ENCODE results near the gene COL17A1. TPM values are rescaled to one million over a fixed set of nuclear protein-coding genes. Genes with fewer than 3 reads are reported as not detected.

Gene COL17A1
- total RNA-seq, 1 experiment from 2014 or later, result 3.5 TPM

GRCh38 chr10:104005172-104005863 lies 80.4 kb downstream of the COL17A1 start:
- Histone ChIP-seq H3K9me2 (ENCODE audit: insufficient read depth) (no peaks in the 10 kb centered on the region), H3K4me3 (replicated peaks in 1 of 2; ENCODE audit: low read depth in 1 of 2, low read length in 2 of 2) (no peak overlapping the region), H4K20me1 (ENCODE audit: insufficient read depth) (0 out of 2 replicates have a peak, but pooled peaks cover 4% of the 10 kb centered on the region), H3K79me2 (ENCODE audit: insufficient read depth, low read length) (no peaks in the 10 kb centered on the region; the same call in 1 of the 2 replicates), H3K9me3 (ENCODE audit: control insufficient read depth in 1 of 2, insufficient read depth in 1 of 2, low read depth in 1 of 2, low read length in 2 of 2) (no peaks in the 10 kb centered on the region), H3K27me3 (ENCODE audit: insufficient read depth, low read length) (no peaks in the 10 kb centered on the region), H2AFZ (ENCODE audit: low read depth, low read length, poor library complexity, severe bottlenecking) (no peak overlapping the region), H3K4me1 (ENCODE audit: control insufficient read depth in 1 of 2, insufficient read depth in 2 of 2, low read length in 2 of 2) (no peaks in the 10 kb centered on the region), H3K27ac (ENCODE audit: low read depth, low read length) (no peak overlapping the region), H3K36me3 (ENCODE audit: control insufficient read depth in 1 of 2, insufficient read depth in 2 of 2, low read length in 2 of 2) (peaks cover 41 to 65% of the 10 kb centered on the region in 2 experiments), H3K9ac (ENCODE audit: low read length) (no peak overlapping the region), H3K4me2 (ENCODE audit: low read length) (no peak overlapping the region)
- BruUV-seq (replicated peaks), result no TSS peak
- intact Hi-C loops (cut with micrococcal nuclease), result no loop called here
- RAD21 ChIA-PET (ENCODE audit: low non-redundant PET in 1 of 2, low total read pairs in 2 of 2, uncharacterized antibody in 2 of 2, unreplicated experiment in 2 of 2), result no interaction called here
- DNase-seq (ENCODE audit: low read depth, low spot score), result no peak
- no peak for ATAC-seq
- POLR2A ChIA-PET, result no interaction called here
- CTCF ChIA-PET, result interaction anchor here (1.3 kb wide), 1 partner anchor 23 kb away, joined by 3 read pairs; no protein-coding TSS in a partner anchor
- no peak for TF ChIP-seq RAD21 (IDR thresholded peaks at IDR 0.05; ENCODE audit: low read depth)
- no peak for TF ChIP-seq POLR2AphosphoS5 (IDR thresholded peaks at IDR 0.05; ENCODE audit: low read depth, low read length)
- TF ChIP-seq CEBPB (IDR thresholded peaks at IDR 0.05; ENCODE audit: low read depth), result no peak
- TF ChIP-seq EZH2phosphoT487 (IDR thresholded peaks at IDR 0.05; ENCODE audit: borderline replicate concordance), result no peak
- no peak for TF ChIP-seq ZFX (IDR thresholded peaks at IDR 0.05)
- no peak for TF ChIP-seq ZBTB33 (IDR thresholded peaks at IDR 0.05; ENCODE audit: extremely low read depth, insufficient replicate concordance, low read length)
- TF ChIP-seq SP1 (IDR thresholded peaks at IDR 0.05; ENCODE audit: low read depth), result no peak
- TF ChIP-seq ATF3 (IDR thresholded peaks at IDR 0.05), result no peak
- no peak for TF ChIP-seq SRF (IDR thresholded peaks at IDR 0.05; ENCODE audit: low read depth)
- TF ChIP-seq TCF7L2 (IDR thresholded peaks at IDR 0.05; ENCODE audit: borderline replicate concordance, extremely low read depth, insufficient read depth, insufficient read length), result no peak
- no peak for TF ChIP-seq POLR2A (IDR thresholded peaks at IDR 0.05; ENCODE audit: borderline replicate concordance, extremely low read depth, insufficient read depth, insufficient read length)
- no peak for TF ChIP-seq CTCF (IDR thresholded peaks at IDR 0.05 in 2 of 3, conservative IDR thresholded peaks at IDR 0.05 in 1 of 3; ENCODE audit: borderline replicate concordance in 1 of 3, insufficient read depth in 1 of 3, low read depth in 2 of 3, low read length in 2 of 3)
- TF ChIP-seq EGR1 (IDR thresholded peaks at IDR 0.05; ENCODE audit: low read depth), result no peak
